NB4 (cell line): ENCODE results near the gene MYRF.

Source experiments
- DNase-seq: peaks from one replicate; pipeline ENCODE4 v3.0.0; 2010; ENCODE audit warnings: low read depth
- H3K4me3 ChIP-seq: one replicate; pipeline ENCODE4 v1.5.1; 2011; ENCODE audit warnings: mild to moderate bottlenecking, low read depth, low read length, moderate library complexity
- MYC ChIP-seq: IDR thresholded peaks from 2 replicates; pipeline ENCODE4 v1.6.1; 2011; ENCODE audit warnings: low read depth, low read length
- POLR2A ChIP-seq: IDR thresholded peaks from 2 replicates; pipeline ENCODE4 v1.6.1; 2011; ENCODE audit warnings: mild to moderate bottlenecking; ENCODE audit not compliant: insufficient read length; ENCODE audit errors: extremely low read depth
- TF ChIP-seq, protein P1 (sequence below): IDR thresholded peaks from one replicate; pipeline ENCODE4 v1.5.1; 2012; ENCODE audit warnings: low read depth, low read length
- TF ChIP-seq, protein P2 (sequence below): IDR thresholded peaks from 2 replicates; pipeline ENCODE4 v1.6.1; 2011; ENCODE audit warnings: low read depth, low read length

MYRF gene

DNA sequence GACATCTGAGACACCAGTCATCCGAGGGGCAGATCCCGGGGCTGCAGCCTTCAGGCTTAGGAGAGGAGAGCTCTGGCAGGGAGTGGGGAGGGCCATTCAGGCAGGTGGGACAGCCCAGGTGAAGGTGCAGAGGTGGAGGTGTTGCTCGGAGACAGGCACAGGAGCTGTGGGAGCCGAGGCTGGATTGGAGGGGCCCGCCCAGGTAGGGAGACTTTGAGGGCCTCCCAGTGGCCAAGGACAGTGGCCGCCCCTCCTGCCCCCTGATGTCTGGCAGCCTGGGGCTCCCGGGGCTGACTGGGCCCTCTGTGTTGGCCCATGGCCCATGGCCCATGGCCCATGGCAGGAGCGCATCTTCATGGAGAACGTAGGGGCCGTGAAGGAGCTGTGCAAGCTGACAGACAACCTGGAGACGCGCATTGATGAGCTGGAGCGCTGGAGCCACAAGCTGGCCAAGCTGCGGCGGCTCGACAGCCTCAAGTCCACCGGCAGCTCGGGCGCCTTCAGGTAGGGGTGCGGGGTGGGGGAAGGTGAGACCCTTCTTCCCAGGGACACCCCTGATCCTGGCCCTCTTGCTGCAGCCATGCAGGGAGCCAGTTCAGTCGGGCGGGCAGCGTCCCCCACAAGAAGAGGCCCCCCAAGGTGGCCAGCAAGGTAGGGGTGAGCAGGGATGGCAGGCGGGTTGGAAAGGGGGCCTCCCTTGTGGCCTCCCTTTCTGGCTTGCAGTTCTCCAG, 26.6 kb downstream of the MYRF start:
- H3K4me3 ChIP-seq, result no peak overlapping the region
- no peak for TF ChIP-seq MYC
- TF ChIP-seq POLR2A, result no peak
- TF ChIP-seq, protein P1, sequence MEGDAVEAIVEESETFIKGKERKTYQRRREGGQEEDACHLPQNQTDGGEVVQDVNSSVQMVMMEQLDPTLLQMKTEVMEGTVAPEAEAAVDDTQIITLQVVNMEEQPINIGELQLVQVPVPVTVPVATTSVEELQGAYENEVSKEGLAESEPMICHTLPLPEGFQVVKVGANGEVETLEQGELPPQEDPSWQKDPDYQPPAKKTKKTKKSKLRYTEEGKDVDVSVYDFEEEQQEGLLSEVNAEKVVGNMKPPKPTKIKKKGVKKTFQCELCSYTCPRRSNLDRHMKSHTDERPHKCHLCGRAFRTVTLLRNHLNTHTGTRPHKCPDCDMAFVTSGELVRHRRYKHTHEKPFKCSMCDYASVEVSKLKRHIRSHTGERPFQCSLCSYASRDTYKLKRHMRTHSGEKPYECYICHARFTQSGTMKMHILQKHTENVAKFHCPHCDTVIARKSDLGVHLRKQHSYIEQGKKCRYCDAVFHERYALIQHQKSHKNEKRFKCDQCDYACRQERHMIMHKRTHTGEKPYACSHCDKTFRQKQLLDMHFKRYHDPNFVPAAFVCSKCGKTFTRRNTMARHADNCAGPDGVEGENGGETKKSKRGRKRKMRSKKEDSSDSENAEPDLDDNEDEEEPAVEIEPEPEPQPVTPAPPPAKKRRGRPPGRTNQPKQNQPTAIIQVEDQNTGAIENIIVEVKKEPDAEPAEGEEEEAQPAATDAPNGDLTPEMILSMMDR, result no peak
- TF ChIP-seq, protein P2, sequence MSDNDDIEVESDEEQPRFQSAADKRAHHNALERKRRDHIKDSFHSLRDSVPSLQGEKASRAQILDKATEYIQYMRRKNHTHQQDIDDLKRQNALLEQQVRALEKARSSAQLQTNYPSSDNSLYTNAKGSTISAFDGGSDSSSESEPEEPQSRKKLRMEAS, result no peak
- no peak for DNase-seq

DNA sequence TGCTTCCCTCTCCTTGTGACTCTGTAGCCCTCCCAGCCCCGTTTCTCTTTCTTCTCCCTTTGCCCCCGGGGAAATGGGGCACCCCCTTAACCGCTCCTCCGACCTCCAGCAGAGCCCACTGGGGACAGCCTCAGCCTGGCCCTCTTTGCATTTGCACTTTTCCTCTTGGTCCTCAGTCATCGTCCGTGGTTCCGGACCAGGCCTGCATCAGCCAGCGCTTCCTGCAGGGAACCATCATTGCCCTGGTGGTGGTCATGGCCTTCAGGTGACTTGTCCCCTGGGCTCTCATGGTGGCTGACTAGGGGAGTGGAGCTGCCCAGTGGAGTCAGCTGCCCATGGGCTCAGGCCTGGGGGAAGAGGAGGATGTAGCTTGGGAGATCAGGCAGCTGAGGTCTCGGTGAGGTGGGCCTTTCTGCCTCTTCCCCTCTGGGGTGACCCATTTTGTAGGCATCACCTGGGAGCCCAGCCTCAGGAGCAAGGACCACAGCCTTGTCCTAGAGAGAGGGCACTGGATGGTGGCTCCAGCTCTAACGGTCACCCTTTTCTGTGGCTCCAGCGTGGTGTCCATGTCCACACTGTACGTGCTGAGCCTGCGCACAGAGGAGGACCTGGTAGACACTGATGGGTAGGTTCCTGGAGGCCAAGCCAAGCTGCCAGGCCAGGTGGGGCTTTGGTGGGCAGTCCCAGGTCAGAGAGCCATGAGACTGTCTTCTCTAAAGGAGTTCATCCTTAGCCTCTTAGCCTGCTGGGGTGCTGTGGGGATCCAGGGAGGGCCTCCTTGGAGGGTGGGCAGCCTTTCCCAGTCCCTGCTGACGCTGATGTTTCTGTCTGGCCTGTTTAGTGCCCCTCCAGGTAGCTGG, 27.5 kb downstream of the MYRF start:
- TF ChIP-seq, protein P2, result no peak
- TF ChIP-seq MYC (no peak), POLR2A (no peak)
- H3K4me3 ChIP-seq, result no peak overlapping the region
- DNase-seq, result no peak

DNA sequence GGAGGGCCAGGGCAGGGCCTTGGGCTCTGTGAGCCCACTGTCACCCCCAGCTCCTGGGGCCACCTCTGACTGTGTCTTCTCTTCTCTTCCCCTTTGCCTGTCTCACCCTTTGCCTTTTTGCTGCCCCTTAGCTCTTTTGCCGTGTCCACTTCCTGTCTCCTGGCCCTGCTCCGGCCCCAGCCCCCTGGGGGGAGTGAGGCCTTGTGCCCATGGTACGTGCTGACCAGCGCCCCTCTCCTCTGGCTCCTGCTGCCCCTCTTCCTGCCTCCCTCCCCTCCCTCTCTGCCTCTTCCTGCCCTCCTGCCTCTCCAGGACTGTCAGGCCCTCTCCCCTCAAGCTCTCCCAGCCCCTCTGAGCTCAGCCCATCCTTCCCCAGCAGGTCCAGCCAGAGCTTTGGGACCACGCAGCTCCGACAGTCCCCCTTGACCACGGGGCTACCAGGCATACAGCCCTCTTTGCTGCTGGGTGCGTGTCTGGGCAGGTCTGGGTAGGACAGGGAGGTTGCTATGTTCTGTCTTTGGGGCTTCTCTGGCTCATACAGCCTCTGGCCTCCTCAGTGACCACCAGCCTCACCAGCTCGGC, 28.2 kb downstream of the MYRF start:
- DNase-seq, result no peak
- TF ChIP-seq, protein P2, result no peak
- TF ChIP-seq, protein P1, result no peak
- TF ChIP-seq POLR2A (no peak), MYC (no peak)
- H3K4me3 ChIP-seq, result no peak overlapping the region

DNA sequence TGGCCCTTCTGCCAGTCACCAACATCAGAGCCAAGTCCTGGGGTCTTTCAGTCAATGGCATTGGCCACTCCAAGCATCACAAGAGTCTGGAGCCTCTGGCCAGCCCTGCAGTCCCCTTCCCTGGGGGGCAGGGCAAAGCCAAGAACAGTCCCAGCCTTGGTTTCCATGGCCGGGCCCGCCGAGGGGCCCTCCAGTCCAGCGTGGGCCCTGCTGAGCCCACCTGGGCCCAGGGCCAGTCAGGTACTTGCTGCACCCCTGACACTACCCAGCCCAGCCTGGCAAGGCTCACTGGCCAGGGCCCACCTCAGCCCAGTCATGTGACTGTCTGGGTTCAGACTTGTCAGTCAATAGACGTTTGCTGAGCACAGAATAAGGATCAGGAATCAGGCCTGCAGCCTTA, 29.1 kb downstream of the MYRF start:
- DNase-seq, result no peak
- H3K4me3 ChIP-seq, result no peak overlapping the region
- TF ChIP-seq MYC (no peak), POLR2A (no peak)
- TF ChIP-seq, protein P2, result no peak
- TF ChIP-seq, protein P1, result no peak

DNA sequence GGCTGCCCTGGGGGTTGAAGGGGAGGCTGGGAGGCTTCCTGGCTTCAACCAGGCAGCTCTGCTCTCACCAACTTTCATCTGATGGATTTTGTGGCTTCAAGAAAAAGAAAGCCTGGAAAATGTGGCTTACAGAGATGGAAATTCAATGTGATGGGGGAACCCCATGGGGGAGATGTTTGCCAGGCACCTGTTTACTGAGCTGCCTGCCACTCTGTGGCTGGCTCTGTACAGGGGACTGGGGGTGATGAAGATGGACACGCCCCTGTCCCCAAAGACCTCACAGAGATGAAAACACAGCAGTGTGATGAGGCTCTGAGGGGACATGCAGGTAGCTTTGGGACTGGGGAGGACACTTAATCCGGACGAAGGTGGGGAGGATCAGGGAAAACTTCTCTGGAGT, 29.9 kb downstream of the MYRF start:
- H3K4me3 ChIP-seq, result no peak overlapping the region
- DNase-seq, result no peak
- TF ChIP-seq, protein P1, result no peak
- TF ChIP-seq POLR2A (no peak), MYC (no peak)
- TF ChIP-seq, protein P2, result no peak

DNA sequence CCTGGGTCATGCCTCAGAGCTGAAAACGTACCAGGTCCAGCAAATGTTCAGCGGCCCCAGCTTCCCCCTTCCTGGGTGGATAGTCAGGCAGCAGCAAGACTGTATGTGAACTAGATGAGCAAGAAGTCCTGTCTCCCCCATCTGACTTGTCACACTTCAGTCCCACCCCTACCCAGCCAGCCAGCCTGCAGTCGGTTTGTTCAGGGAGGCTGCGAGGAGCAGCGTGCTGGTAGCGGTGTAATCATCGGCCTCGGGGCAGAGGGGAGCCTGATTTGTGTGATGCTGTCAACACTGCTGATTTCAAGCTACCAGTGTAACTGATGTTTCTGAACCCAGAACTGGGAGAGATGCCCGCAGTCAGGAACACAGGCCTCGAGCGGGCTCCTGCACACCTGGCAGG, 30.4 kb downstream of the MYRF start:
- H3K4me3 ChIP-seq, result no peak overlapping the region
- TF ChIP-seq MYC (no peak), POLR2A (no peak)
- TF ChIP-seq, protein P1, result no peak
- TF ChIP-seq, protein P2, result no peak
- DNase-seq, result no peak
